ENCODE data around the gene B3GNT5.

Gene B3GNT5

DNA sequence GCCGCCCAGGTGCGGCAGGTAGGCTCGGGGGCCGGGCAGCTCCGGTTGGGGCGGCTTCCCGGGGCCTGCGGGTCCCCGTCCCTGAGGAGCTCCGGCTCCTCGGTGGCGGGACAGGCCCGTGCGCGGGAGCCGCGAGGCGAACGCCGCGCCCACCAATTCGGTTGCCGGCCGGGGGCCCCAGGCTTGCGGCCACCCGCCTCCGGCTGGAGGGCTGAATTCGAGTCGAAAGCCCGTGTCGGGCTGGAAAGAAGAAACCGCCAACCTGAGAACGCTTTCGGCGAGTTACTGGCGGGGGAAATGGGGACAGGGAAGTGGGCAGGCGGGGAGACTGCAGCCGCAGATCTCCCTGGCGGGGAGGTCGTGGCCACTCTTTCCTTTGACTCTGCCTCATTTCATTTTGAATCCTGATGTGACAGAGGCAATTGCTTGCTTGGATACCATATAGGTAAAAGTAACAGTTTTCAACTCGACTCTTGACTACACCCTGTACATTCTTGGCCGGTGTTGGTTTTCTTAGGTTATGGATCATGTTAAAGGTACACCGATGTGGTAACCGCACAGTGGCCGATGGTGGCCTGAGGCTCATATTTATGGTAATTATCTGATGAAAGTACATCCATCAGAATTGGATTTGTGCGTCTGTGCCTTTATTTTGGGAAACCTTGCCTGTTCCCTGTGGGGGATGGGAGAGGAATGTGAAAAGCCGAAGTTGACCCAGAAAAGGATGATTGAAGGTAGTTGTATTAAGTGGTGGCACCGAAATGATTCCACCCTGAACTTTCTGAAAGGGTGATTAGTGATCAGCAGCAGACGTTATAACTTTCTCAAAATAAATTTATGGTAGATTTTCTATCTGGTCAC, 1.7 kb downstream of the B3GNT5 start:
- Histone ChIP-seq H3K27ac (replicated peaks) (peak overlapping the region; percentile 92), H3K27me3 (ENCODE audit: insufficient read depth, poor library complexity, severe bottlenecking) (no peaks in the 10 kb centered on the region), H3K4me3 (replicated peaks; ENCODE audit: insufficient read depth, low read length) (peak overlapping the region; percentile 72)
- DNase-seq (ENCODE audit: low read depth in 1 of 2, low spot score in 1 of 2) = peak in 1 of 2 experiments; percentile 60
- TF ChIP-seq GABPA (IDR thresholded peaks at IDR 0.05; ENCODE audit: low read depth) (no peak), POLR2AphosphoS5 (IDR thresholded peaks at IDR 0.05; ENCODE audit: low read depth) (peak; percentile 22; the same call in 1 of the 2 replicates), SPI1 (IDR thresholded peaks at IDR 0.05; ENCODE audit: borderline replicate concordance, low read depth) (peak; percentile 60)
- TF ChIP-seq, protein P1, sequence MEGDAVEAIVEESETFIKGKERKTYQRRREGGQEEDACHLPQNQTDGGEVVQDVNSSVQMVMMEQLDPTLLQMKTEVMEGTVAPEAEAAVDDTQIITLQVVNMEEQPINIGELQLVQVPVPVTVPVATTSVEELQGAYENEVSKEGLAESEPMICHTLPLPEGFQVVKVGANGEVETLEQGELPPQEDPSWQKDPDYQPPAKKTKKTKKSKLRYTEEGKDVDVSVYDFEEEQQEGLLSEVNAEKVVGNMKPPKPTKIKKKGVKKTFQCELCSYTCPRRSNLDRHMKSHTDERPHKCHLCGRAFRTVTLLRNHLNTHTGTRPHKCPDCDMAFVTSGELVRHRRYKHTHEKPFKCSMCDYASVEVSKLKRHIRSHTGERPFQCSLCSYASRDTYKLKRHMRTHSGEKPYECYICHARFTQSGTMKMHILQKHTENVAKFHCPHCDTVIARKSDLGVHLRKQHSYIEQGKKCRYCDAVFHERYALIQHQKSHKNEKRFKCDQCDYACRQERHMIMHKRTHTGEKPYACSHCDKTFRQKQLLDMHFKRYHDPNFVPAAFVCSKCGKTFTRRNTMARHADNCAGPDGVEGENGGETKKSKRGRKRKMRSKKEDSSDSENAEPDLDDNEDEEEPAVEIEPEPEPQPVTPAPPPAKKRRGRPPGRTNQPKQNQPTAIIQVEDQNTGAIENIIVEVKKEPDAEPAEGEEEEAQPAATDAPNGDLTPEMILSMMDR (IDR thresholded peaks at IDR 0.05; ENCODE audit: insufficient read depth, low read length) = no peak

DNA sequence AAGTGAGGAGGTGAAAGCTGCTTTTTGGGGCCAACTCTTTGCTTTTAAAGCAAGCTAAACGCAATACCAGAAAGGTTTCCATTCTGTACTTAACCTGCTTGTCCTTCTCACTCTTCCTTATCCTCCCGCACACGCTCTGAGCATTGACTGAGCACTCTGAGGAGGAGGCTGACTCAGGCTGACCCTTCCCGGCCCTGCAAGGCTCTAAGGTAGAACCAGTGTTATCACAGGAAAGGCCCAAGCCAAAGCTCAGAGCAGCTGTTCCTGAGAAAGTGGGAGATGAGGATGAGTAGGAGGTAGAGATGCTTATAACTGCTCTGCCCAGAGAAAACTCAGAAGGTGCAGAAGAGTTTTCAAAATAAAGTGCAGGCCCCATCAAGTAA, 2.3 kb downstream of the B3GNT5 start:
- TF ChIP-seq SPI1 (IDR thresholded peaks at IDR 0.05; ENCODE audit: borderline replicate concordance, low read depth) (no peak), POLR2AphosphoS5 (IDR thresholded peaks at IDR 0.05; ENCODE audit: low read depth) (0 out of 2 replicates have a peak, but pooled peaks have one; percentile 32)
- Histone ChIP-seq H3K27ac (replicated peaks) (peak overlapping the region; percentile 92), H3K4me3 (replicated peaks; ENCODE audit: insufficient read depth, low read length) (peak overlapping the region; percentile 72), H3K27me3 (ENCODE audit: insufficient read depth, poor library complexity, severe bottlenecking) (no peaks in the 10 kb centered on the region)
- peak in 1 of 2 experiments; percentile 32 for DNase-seq (ENCODE audit: low read depth in 1 of 2, low spot score in 1 of 2)

DNA sequence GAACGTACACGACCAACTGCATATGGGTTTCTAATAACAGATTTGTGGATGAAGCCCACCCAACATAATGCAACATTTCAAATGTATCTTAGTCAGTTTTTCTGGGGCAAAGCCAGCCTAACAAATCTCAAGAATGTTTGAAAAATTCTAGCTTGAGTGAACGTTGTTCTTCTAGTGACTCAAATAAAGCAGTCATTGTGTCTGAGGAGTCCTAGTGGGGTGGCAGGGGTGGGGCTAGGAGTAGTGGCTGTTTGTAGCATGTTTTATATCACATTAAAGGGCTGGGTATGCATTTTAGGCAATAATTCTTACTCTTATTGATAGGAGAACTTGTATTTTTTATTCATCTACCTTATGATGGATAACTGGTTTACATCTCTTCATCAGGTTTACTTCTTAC, 6.0 kb downstream of the B3GNT5 start:
- H3K27ac ChIP-seq (replicated peaks) = peak overlapping the region; percentile 92
- H3K4me3 ChIP-seq (replicated peaks; ENCODE audit: insufficient read depth, low read length) = no peak overlapping the region
- H3K27me3 ChIP-seq (ENCODE audit: insufficient read depth, poor library complexity, severe bottlenecking) = no peaks in the 10 kb centered on the region
- DNase-seq (ENCODE audit: low read depth in 1 of 2, low spot score in 1 of 2) = no peak
- TF ChIP-seq GABPA (IDR thresholded peaks at IDR 0.05; ENCODE audit: low read depth) (no peak), POLR2AphosphoS5 (IDR thresholded peaks at IDR 0.05; ENCODE audit: low read depth) (no peak), SPI1 (IDR thresholded peaks at IDR 0.05; ENCODE audit: borderline replicate concordance, low read depth) (no peak)
- TF ChIP-seq, protein P1 (IDR thresholded peaks at IDR 0.05; ENCODE audit: insufficient read depth, low read length) = no peak
- TF ChIP-seq, protein P2, sequence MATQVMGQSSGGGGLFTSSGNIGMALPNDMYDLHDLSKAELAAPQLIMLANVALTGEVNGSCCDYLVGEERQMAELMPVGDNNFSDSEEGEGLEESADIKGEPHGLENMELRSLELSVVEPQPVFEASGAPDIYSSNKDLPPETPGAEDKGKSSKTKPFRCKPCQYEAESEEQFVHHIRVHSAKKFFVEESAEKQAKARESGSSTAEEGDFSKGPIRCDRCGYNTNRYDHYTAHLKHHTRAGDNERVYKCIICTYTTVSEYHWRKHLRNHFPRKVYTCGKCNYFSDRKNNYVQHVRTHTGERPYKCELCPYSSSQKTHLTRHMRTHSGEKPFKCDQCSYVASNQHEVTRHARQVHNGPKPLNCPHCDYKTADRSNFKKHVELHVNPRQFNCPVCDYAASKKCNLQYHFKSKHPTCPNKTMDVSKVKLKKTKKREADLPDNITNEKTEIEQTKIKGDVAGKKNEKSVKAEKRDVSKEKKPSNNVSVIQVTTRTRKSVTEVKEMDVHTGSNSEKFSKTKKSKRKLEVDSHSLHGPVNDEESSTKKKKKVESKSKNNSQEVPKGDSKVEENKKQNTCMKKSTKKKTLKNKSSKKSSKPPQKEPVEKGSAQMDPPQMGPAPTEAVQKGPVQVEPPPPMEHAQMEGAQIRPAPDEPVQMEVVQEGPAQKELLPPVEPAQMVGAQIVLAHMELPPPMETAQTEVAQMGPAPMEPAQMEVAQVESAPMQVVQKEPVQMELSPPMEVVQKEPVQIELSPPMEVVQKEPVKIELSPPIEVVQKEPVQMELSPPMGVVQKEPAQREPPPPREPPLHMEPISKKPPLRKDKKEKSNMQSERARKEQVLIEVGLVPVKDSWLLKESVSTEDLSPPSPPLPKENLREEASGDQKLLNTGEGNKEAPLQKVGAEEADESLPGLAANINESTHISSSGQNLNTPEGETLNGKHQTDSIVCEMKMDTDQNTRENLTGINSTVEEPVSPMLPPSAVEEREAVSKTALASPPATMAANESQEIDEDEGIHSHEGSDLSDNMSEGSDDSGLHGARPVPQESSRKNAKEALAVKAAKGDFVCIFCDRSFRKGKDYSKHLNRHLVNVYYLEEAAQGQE (IDR thresholded peaks at IDR 0.05; ENCODE audit: insufficient replicate concordance, low read depth) = no peak

DNA sequence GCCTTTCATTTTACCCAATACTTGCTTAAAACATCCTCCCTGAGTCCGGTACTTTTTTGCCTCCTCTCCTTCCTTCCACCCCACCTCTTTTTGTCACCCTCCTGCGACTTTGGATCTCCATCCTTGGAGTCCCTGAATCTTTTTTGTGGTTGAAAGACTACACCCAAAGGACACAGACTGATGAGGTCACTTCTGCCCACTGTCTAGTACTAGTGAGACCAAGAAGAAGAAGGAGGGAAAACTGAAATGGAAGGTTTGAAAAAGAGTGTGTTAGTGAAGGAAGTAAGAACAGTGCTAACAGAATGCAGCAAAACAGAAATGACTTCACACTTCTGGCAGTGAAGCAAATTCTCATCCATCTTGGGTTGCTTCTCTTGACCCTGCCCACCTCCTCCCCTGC, 6.6 kb downstream of the B3GNT5 start:
- DNase-seq (ENCODE audit: low read depth in 1 of 2, low spot score in 1 of 2) = no peak
- Histone ChIP-seq H3K27ac (replicated peaks) (peak overlapping the region; percentile 92), H3K4me3 (replicated peaks; ENCODE audit: insufficient read depth, low read length) (no peak overlapping the region), H3K27me3 (ENCODE audit: insufficient read depth, poor library complexity, severe bottlenecking) (no peaks in the 10 kb centered on the region)
- TF ChIP-seq, protein P2 (IDR thresholded peaks at IDR 0.05; ENCODE audit: insufficient replicate concordance, low read depth) = no peak
- TF ChIP-seq, protein P1 (IDR thresholded peaks at IDR 0.05; ENCODE audit: insufficient read depth, low read length) = no peak
- TF ChIP-seq POLR2AphosphoS5 (IDR thresholded peaks at IDR 0.05; ENCODE audit: low read depth) = no peak
- TF ChIP-seq SPI1 (IDR thresholded peaks at IDR 0.05; ENCODE audit: borderline replicate concordance, low read depth) = no peak
- TF ChIP-seq GABPA (IDR thresholded peaks at IDR 0.05; ENCODE audit: low read depth) = no peak

All from HL-60 (cell line).